Activated T-cell treated with anti-CD3 and anti-CD28 coated beads, Interleukin-2, amount 50 U/mL, for 4 hours (primary cell): ENCODE measurements around the gene HERC2. TPM values are rescaled to one million over a fixed set of nuclear protein-coding genes. Genes with fewer than 3 reads are reported as not detected.

Experiments
- total RNA-seq, 3 donors: library from RNA; stranded (reverse); gene quantifications; one replicate each; pipeline ENCODE4 v1.2.1, GENCODE V29; 2021

Gene HERC2
- total RNA-seq, 3 donors from 2014 or later: 20.3 to 27.8 (median 23.5) TPM

Other genes starting within 250 kb of the HERC2 start
- gene OCA2, start 222.9 kb downstream of the HERC2 start, total RNA-seq: not detected
- not detected for gene GOLGA6L24, start 35.9 kb upstream of the HERC2 start, total RNA-seq
- gene GOLGA8F, start 56.5 kb upstream of the HERC2 start, total RNA-seq: not detected
- not detected for gene GOLGA8G, start 210.8 kb upstream of the HERC2 start, total RNA-seq
- gene GOLGA6L25, start 231.4 kb upstream of the HERC2 start, total RNA-seq: not detected